Activated CD4-positive, alpha-beta T cell treated with anti-CD3 and anti-CD28 coated beads for 24 hours (primary cell): ENCODE measurements around the gene SCYGR4.

ENCODE experiments used
- DNase-seq, 2 donors: peaks; one replicate each; pipeline ENCODE4 v3.0.0-alpha.2; 2020; ENCODE audit warnings: low read depth in 2 of 2

Gene SCYGR4

DNA sequence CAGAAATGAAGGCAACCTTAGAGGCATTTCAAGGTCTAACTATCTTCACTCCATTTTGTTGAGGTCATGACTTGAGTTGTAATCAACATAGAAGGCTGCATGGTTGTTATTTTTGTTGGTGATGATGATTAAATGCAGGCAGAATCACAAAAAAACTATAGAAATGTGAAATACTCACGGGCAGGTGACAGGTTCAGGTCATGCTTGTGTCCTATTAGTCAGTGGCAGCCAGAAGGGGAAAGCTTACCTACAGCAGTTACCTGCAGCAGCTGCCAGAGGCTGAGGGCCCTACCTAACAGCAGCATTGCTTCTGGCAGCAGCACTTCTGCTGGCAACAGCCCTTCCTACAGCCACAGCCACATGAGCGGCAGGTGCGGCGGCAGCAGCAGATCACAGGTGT, 3.1 kb upstream of the SCYGR4 start:
- no peak for DNase-seq

DNA sequence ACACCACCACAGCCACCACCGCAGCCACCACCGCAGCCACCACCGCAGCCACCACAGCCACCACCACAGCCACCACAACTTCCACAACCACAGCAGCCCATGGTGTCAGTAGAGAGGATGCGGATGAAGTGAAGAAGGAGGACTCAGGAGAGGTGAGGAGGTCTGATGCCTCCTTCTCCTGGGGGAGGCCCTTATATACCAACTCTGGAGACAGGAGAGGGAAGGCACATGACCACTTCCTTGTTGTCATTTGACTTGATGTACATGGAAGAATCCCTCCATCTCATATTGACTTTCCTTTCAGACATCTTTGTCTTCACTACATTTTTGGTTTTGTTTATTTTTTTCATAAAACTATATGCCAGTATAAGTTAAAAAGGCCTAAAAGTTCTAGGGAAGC, 2.6 kb upstream of the SCYGR4 start, which contains the start of gene SCYGR3:
Gene SCYGR3 (minus strand): TSS at position 101 of the 400 bp plus-strand sequence. CDS start 0 bp downstream, at position 101.
- DNase-seq, result no peak

DNA sequence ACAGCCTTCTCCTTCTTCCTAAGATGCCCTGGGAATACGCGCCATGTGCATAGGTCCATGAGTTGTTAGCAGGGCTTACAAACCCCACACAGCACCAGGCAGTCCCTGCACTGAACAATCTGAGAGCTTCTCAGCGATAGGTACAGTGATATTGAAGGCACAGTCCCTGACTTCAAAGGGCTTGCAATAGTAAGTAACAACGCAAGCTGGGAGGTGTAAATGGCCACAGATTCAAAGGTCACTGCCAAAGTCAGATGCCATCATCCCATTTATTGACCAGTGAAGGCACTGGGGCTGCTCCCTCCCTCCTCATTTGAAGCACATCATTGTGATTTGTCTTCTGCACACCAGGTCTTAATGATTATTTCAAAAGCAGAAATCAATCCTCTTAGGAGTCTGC, 2.1 kb upstream of the SCYGR4 start:
- no peak for DNase-seq

DNA sequence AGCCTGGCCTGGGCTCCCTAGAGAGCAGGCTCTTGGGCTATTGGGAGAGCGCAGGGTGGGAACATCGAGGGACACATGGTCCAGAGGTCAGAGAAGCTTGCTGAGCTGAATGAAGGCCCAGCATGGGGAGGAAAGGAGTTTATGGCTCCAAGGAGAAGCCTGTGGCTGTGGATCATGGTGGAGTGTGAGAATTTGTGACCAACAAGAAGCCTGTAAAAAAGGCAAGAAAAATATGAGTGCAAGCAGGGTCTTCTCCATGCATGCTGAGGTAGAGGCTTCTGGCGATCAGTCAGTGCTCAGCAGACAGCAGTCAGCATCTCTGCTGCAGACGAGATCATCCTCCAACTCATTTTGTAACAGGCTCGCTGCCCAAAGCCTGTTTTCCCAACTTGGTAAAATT, 1.4 kb upstream of the SCYGR4 start:
- no peak for DNase-seq

DNA sequence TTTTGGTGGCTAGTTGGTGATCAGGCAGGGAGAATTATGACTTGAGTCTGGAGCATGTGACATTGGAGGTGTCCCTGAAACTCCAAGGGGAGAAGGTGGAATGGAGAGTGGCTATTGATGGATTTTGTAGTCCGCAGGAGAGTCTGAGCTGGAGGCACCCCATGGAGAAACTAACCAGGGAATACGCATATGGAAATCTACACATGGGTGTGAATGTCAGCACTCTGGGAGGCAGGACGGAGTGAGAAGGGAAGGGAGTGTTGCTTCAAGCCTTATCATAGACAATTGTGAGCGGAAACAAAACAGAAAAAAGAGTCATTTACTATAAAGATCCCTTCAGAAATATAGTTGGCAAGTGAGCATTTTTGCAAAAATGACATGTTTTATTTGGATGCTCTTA, 667 bp upstream of the SCYGR4 start:
- DNase-seq, result no peak

DNA sequence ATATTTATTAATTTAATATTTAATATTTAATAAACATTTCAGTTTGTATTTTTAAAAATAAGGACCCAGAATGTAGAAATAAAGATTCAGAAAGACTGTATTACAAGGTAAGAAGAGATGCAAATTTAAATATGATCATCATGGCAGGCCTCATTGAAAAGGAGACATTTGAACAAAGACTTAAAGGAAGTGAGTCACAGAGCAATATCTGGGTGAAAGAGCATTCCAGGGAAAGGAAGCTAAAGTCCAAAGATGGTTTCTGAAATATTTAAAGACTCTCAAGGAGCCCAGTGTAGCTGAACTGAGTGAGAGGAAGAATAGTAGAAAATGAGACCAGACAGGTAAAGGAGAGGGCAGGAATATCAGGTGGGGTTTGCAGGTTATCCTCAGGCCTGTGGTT, 5.9 kb downstream of the SCYGR4 start:
- no peak for DNase-seq

DNA sequence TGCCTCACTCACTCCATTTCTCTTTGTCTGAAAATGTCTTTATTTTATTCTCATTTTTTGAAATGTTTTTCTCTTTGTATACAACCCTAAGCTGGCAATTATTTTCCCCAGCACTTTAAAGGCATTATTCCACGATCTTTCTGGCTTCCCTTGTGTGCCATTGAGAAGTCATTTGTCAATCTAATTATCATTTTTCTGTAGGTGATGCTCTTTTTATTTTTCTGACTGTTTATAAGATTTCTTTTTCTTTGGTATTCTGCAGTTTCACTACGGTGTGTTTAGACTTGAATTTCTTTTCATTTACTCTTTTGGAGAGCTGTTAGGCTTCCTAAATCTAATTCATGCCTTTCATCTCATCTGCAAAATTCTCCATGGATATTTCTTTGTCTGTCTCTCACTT, 8.1 kb downstream of the SCYGR4 start:
- DNase-seq, result no peak

DNA sequence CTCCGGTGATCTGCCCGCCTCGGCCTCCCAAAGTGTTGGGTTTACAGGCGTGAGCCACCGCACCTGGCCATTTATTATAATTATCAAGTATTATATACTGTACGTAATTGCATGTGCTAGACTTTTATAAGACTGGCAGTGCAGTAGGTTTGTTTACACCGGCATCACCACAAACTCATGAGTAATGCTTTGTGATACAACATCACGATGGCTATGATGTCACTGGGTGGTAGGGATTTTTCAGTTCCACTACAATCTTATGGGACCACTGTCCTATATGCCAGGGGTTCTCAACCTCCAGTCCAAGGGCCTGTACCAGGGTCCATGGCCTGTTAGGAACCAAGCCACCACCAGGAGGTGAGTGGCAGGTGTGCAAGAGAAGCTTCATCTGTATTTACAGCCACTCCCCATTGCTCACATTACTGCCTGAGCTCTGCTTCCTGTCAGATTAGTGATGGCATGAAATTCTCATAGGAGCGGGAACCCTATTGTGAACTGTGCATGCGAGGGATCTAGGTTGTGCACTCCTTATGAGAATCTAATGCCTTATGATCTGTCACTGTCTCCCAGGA, 9.4 kb downstream of the SCYGR4 start:
- DNase-seq, result no peak

DNA sequence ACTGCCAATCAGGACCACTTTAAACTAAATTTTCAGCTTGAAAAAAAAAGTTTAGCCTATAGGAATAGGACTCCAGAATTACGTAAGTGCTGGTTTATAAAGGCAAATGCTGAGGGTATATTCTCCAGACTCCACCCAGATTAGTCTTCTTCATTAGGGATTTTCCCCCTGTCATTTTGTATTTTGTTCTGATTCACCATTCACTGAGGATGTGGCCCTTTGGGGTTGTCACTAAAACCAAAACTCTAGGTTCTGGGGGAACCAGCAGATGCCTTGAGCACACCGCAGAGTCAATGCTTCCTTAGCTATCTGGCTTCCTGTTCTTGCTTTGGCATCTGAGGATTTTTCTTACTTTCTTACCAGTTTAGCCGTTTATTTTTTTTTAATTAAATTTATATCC, 10.5 kb downstream of the SCYGR4 start:
- DNase-seq, result no peak

DNA sequence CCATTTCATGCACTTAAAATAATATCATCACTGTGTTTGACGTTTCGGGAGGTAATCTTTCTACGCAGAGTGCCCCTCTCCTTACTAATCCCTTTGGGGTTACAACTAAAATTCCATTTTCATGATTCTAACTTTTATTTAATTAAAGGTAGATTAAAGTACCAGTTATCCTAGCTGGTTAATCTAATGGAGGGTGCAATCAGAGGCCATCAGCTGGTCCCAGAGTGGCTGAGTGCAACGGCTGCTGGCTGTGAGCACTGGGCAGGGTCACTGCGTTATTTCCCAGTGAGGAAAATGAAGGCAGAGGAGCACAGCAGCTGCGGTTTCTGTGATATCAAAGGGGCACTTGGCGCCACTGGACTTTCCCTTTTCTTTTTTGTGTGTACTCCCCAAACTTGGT, 12.1 kb downstream of the SCYGR4 start:
- no peak for DNase-seq

DNA sequence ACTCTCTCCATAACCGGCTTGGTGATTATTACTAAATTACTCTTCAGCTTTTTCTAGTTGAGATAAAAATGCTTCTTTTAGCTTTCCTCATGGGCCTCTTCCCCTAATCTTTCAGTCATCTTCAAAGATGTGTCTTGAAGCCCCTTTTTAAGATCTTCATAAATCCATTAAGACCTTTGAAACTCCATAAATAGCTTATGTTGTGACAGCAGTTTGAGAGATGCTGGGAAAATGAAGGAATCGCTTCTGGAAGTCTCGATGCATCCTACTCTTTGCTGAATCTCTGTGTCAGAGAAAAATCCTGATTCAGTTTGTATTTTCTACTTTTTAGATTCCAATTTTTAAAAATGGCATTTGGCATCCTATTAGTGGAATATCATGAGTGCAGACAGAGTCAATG, 13.0 kb downstream of the SCYGR4 start:
- no peak for DNase-seq

DNA sequence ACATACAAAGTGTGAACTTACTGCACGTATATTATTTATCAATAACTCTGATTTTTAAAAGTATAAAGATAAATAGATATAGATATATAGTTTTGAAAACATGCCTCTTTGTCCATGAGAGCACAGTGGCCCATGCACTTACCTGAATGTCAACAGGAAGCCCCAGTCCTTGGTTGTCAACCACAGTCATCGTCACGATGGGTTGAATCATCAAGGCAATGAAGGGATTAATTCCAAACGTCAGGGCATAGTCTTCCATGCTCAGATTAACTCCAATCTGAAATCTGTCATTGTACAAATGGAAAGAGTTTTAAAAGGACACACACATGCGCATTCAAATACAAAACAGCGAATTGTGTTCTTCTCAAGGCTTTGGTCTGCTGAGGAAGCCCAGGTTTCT, 15.5 kb downstream of the SCYGR4 start:
- DNase-seq, result no peak

DNA sequence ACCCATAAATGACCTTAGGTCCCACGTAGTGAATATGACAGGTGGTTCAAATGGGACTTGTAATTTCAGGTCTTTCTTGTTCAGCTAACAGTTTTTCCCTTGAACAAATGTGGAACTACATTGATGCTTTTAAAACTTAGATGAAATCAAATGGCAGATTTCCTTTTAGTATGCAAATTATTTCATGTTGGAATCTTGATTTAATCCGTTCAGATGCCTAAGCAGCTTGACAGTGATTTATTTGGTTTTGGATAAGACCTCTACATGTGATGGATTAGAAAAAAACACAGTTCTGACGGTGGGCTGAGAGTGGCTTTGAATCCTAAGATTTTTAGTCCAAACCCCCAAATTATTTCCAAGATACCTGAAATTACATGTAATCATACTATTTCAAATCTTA, 16.9 kb downstream of the SCYGR4 start:
- DNase-seq, result no peak

DNA sequence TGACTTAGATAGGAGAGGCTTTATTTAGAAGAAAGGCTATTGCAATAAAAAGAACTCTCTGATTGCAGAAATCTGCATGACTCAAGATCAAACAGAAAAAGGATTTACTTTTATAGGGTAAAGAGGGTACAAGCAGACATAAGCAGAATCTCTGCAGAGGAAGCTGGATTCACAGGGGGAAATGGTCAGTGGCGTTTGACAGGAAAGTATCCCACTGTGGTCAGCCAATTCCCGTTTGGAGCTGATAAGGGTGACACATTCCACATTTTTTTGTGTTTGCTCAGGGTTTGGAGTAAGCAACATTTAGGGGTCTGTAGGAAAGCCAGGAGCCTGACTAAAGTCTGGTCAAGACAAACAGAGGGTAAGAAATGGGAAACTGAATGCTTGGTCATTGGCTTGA, 25.4 kb downstream of the SCYGR4 start:
- no peak for DNase-seq

DNA sequence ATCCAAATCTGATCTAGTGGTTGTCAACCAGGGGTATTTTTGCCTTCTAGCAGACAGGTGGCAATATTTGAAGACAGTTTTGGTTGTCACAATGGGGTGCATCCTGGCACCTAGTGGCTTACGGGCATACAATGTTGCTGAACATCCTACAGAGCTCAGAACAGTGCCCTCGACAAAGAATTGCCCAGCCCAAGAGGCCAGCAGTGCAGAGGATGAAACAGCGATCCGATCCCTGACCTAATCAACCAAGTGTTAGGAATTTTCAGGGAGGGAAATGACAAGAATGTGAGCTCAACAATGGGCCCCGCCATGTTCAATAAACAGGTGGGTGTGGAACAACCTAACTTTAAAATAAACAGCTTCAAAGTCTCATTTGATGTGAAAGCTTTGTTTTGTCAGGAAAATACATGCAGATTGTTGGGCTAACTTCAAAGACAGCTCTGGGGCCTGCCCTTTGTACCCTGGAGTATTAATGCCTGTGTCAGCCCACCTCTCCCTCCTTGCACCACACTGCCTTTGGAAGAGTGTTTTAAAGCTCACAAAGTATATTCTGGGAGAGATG, 26.8 kb downstream of the SCYGR4 start:
- DNase-seq, result no peak

DNA sequence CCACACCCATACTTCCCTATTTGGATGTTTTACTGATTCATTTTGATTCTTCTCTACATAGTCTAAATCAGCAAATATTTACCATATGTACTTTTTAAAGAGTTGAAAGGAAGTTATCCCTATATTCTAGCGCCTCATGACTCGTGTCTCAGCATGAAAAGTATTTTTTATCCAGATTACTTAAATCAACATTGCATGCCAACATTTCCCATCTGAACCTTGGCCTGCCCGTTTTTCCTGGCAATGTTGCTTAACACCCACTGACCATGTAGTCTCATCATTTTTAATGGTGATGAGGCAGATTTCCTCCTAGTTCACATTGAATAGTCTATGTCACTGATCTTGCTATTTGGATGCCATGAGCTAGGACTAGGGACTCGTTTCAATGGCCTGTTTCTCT, 36.1 kb downstream of the SCYGR4 start:
- DNase-seq, result no peak

DNA sequence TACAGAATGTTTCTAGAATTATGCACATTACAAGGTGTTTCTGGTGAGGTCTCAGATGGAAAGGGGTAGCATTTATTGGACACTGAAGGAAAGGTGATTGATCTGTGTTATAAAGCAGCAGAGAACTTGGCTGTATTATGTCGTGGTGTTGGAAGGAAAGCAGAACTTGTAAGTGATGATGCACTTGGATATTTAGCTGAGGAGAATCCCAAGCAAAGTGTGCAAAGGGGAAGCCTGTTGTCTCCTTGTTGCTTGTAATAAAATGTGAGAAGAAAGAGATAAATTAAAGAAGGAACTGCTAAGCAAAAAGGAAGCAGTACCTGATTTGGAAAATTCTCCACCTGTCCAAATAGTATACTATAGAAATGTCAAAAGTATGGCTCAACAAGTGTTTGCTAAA, 37.1 kb downstream of the SCYGR4 start:
- DNase-seq, result no peak

DNA sequence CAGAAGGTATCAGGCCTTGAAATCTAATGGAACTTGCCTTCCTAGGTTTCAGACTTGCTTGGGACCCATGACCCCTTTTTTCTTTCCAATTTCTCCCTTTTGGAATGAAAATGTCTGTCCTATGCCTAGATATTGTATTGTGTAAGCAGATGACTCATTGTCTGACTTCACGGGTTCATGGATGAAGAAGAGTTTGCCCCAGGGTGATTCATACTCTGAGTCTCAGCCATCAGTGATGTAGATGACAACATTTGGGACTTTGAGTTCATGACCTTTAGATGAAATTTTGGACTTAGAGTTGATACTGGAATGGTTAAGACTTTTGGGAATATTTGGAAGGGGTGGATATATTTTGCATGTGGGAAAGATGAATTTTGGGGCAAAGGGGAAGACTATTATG, 38.2 kb downstream of the SCYGR4 start:
- DNase-seq, result no peak

DNA sequence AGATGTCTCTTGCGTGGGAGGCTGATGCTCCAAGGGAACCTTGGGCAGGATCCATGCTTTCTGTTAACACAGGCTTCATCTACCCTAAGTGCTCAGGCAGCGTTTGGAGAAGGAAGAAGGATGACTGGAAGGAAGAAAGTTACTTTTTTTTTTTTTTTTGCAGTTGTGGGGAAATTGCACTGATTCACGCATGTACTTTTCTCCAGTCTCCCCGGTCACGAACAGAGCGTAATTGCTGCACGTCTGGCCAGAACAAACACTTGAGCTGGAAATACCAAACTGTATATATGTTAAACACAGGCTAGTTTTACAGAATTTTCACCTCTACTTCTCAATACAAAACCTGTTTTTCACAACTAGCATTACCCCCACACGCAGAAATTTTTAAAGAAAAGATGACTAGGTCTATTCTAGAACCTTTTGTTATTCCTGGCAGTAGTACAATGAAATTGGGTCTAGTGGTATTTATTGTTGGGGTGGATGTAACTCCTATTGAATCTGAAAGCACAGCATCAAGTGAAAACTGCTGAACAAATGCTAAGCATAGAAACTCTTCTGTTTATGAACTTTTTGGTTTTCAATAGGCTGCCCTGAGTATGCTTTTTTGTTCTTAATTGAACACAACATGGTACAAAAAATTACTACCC, 40.0 kb downstream of the SCYGR4 start:
- DNase-seq, result no peak

DNA sequence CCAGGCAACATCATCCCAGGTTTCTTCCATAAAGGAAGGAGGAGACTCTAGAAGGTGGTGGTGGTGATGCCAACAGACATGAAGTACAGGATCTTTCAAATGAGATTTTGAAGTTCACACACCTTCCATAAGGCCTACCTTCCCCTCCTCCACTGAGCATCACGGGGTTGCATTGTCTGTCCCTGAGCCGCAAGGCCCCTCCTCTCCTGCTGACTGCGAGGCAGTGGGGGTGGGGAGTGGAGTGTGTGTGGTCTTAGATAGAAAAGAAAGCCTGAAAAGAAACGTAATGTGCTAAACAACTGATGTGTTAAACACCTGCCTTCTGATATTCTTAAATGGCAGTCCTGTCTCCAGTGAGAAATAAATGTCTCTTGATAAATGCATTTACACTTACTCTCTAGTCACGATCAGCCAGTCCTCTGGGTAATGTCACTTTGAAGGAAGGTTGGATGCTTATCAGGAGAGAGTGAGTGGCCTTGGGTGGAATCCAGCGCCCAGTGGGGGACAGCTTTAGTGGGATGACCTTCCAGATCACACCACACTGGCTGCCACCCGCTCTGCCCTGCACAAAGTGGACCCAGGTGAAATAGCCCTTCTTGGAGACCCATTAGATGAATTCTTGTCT, 43.8 kb downstream of the SCYGR4 start:
- DNase-seq, result no peak

DNA sequence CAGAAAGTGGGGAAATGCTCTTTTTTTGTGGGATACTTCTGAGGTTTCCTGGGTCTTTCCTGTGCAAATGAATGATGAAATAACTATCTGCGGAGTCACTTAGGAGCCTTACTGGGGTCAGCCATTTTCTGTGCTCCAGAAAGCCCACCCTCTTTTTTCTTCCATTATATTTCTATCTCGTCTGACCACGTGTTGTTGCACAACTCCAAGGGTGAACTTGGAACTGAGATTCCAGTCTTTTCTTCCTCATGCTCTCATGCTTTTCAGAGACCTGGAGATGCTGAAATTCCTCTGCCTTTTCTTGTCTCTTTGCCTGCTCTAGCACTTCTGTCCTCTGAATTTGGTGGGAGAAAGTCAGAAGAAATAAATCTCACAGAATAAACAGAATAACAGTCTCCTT, 44.5 kb downstream of the SCYGR4 start:
- no peak for DNase-seq

DNA sequence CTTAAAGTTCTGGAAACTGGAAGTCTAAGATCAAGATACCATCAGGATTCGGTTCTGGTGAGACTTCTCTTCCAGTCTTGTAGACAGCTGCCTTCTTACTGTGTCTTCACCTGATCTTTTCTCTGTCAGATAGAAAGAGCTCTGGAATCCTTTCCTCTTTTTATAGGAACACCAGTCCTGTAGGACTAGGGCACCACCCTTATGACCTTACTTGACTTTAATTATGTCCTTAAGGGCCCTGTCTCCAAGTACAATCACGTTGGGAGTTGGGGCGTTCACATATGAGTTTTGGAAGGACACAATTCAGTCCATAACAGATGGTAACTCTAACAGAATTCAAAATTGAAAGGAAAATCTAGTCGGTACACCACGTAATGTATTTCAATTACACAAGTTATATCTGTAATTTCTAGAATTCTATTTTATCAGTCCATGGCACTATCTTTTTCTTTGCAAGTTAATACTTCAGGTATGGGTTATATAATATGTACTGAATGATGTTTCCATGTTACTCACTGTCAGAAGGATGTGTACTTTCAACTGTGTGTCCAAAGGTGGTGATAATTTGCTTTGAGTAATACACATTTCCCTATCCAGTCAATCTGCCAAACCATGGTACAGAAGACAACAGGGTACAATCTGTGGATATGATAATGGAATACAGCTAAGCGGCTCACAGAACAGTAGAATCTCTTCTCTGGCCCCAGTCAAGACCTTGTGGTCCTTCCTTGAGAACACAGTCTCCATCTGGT, 48.1 kb downstream of the SCYGR4 start:
- no peak for DNase-seq
